HepG2 (cell line): ENCODE results near the gene PRRC2A. TPM values are rescaled to one million over a fixed set of nuclear protein-coding genes. Genes with fewer than 3 reads are reported as not detected.

Experiments used
- AFF4 ChIP-seq: sonication (generic); formaldehyde crosslinking; IDR thresholded peaks from 2 replicates; pipeline ENCODE4 v1.4.0; 2020; ENCODE audit warnings: missing genetic modification reagents
- EHMT2 ChIP-seq: fragments of 200-600 bp; sonication (generic); IDR thresholded peaks from 2 replicates; pipeline ENCODE4 v1.7.0; 2017; ENCODE audit warnings: antibody characterized with exemption, low read depth, low read length, borderline replicate concordance
- HNF4A ChIP-seq: sonication (generic); formaldehyde crosslinking; IDR thresholded peaks from 2 replicates; pipeline ENCODE4 v1.4.0; 2020; ENCODE audit warnings: missing genetic modification reagents
- IRX3 ChIP-seq: sonication (generic); formaldehyde crosslinking; IDR thresholded peaks from 2 replicates; pipeline ENCODE4 v1.8.1; 2023; ENCODE audit warnings: mild to moderate bottlenecking, low read depth, missing genetic modification reagents, borderline replicate concordance
- ISL2 ChIP-seq: sonication (generic); formaldehyde crosslinking; IDR thresholded peaks from 2 replicates; pipeline ENCODE4 v1.5.0; 2020; ENCODE audit warnings: missing genetic modification reagents
- KLF15 ChIP-seq: sonication (generic); formaldehyde crosslinking; IDR thresholded peaks from 2 replicates; pipeline ENCODE4 v1.8.1; 2023; ENCODE audit warnings: borderline replicate concordance, mild to moderate bottlenecking, inconsistent platforms, missing genetic modification reagents, mixed read lengths
- MYC ChIP-seq: sonication (generic); formaldehyde crosslinking; IDR thresholded peaks from 2 replicates; pipeline ENCODE4 v1.9.0; 2021; ENCODE audit warnings: missing genetic modification reagents, borderline replicate concordance
- NBN ChIP-seq: fragments of 450-650 bp; conservative IDR thresholded peaks from 2 replicates; pipeline ENCODE4 v1.6.1; 2017
- NCOR1 ChIP-seq: fragments of 200-600 bp; sonication (generic); IDR thresholded peaks from 2 replicates; pipeline ENCODE4 v1.7.0; 2017; ENCODE audit warnings: antibody characterized with exemption, low read length, borderline replicate concordance
- PRDM10 ChIP-seq: sonication (generic); formaldehyde crosslinking; IDR thresholded peaks from 2 replicates; pipeline ENCODE4 v1.4.0; 2020; ENCODE audit warnings: low read depth, missing genetic modification reagents
- ZBTB46 ChIP-seq: sonication (generic); formaldehyde crosslinking; IDR thresholded peaks from 2 replicates; pipeline ENCODE4 v1.4.0; 2020; ENCODE audit warnings: mild to moderate bottlenecking, missing genetic modification reagents, borderline replicate concordance
- ZFP36L1 ChIP-seq: sonication (generic); formaldehyde crosslinking; IDR thresholded peaks from 2 replicates; pipeline ENCODE4 v1.8.0; 2022; ENCODE audit warnings: mild to moderate bottlenecking, missing genetic modification reagents, moderate library complexity
- ZFY ChIP-seq: sonication (generic); formaldehyde crosslinking; IDR thresholded peaks from 2 replicates; pipeline ENCODE4 v1.4.0; 2020; ENCODE audit warnings: missing genetic modification reagents
- ZNF333 ChIP-seq: sonication (generic); formaldehyde crosslinking; IDR thresholded peaks from 2 replicates; pipeline ENCODE4 v1.4.0; 2020; ENCODE audit warnings: mild to moderate bottlenecking, missing genetic modification reagents, borderline replicate concordance
- ZNF335 ChIP-seq: sonication (generic); formaldehyde crosslinking; IDR thresholded peaks from 2 replicates; pipeline ENCODE4 v1.4.0; 2020; ENCODE audit warnings: missing genetic modification reagents
- ZNF432 ChIP-seq: sonication (generic); formaldehyde crosslinking; IDR thresholded peaks from 2 replicates; pipeline ENCODE4 v1.5.0; 2020; ENCODE audit warnings: missing genetic modification reagents, mild to moderate bottlenecking, borderline replicate concordance
- polyA plus RNA-seq, 8 experiments: library from polyadenylated mRNA; depleted of rRNA in 3 of 8; stranded (reverse) in 7 of 8; unstranded in 1 of 8; fragments of >200 nt; fragmentation: Illumina TruSeq in 4 of 8; extraction: Trizol in 4 of 8; gene quantifications; 2 replicates each; pipeline versions ENCODE4 v1.2.1 to v1.2.3, GENCODE V29; 2011 to 2016; ENCODE audit warnings: low read depth in 4 of 8, missing spikeins in 1 of 8, mixed read lengths in 1 of 8; ENCODE audit not compliant: insufficient read depth in 1 of 8
- total RNA-seq, 5 experiments: library from RNA; depleted of rRNA; stranded (reverse); fragments of >200 nt; fragmentation: Illumina TruSeq; extraction: Trizol; gene quantifications; 2 replicates each; pipeline ENCODE4 v1.2.3, GENCODE V29; 2016; ENCODE audit warnings: low read depth in 1 of 5
- TF ChIP-seq, protein P1 (sequence below): sonication (generic); formaldehyde crosslinking; IDR thresholded peaks from 2 replicates; pipeline ENCODE4 v1.4.0; 2020; ENCODE audit warnings: mild to moderate bottlenecking, missing genetic modification reagents

Gene PRRC2A
- total and polyA plus RNA-seq, 2 of the 13 experiments (the other 11 are each of a cell fraction or from before 2014, with no cell fraction given), result 38.9 to 47.4 TPM

DNA sequence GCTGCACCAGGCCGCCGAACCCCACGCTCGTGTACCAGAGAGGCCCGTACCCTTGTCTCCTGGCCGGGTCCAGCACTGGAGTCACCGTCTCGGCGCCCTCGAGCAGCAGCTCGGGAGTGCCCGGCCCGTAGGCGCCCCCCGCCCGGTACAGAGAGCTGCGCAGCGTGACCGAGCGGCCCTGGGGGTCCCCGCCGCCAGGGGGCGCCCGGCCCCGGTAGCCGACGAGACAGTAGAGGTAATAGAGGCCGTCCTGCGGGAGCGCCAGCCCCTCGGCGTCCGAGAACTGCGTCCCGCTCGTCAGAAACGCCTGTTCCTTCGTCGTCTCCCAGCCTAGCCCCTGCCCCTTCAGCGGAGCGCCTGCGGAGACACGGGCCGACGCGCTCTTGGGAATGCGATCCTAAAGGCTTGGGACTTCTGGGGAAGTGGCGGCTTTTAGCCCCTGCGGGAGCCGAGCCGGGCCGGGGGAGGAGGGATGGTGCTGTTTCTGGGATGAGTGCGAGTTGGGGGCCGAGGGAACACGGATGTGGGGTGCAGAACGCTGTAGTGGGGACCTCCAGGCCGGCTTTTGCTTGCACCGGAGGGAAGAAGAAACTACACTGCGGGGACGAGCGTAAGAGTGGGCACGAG is 39.6 kb upstream of the PRRC2A start (continued):
- no peak; the same call in 1 of the 2 replicates for TF ChIP-seq HNF4A (CRISPR knock-in tag)
- 0 out of 2 replicates have a peak, but pooled peaks have one; percentile 38 for TF ChIP-seq ZFP36L1 (CRISPR knock-in tag)
- TF ChIP-seq ZNF335, result peak; percentile 74; the same call in 1 of the 2 replicates
- TF ChIP-seq EHMT2, result no peak
- TF ChIP-seq IRX3 (CRISPR knock-in tag), result no peak
- TF ChIP-seq ZNF432 (CRISPR knock-in tag), result peak; percentile 44; the same call in 1 of the 2 replicates
- TF ChIP-seq NCOR1, result no peak
- TF ChIP-seq ZBTB46 (CRISPR knock-in tag), result 0 out of 2 replicates have a peak, but pooled peaks have one; percentile 73
- no peak for TF ChIP-seq NBN
- TF ChIP-seq ISL2 (CRISPR knock-in tag), result no peak
- TF ChIP-seq PRDM10 (CRISPR knock-in tag), result no peak
- TF ChIP-seq KLF15 (CRISPR knock-in tag), result no peak
- peak; percentile 76 for TF ChIP-seq MYC (CRISPR knock-in tag)
- TF ChIP-seq ZFY (CRISPR knock-in tag), result peak; percentile 76
- TF ChIP-seq AFF4 (CRISPR knock-in tag), result no peak
- TF ChIP-seq ZNF333 (CRISPR knock-in tag), result 0 out of 2 replicates have a peak, but pooled peaks have one; percentile 78
- TF ChIP-seq, protein P1, sequence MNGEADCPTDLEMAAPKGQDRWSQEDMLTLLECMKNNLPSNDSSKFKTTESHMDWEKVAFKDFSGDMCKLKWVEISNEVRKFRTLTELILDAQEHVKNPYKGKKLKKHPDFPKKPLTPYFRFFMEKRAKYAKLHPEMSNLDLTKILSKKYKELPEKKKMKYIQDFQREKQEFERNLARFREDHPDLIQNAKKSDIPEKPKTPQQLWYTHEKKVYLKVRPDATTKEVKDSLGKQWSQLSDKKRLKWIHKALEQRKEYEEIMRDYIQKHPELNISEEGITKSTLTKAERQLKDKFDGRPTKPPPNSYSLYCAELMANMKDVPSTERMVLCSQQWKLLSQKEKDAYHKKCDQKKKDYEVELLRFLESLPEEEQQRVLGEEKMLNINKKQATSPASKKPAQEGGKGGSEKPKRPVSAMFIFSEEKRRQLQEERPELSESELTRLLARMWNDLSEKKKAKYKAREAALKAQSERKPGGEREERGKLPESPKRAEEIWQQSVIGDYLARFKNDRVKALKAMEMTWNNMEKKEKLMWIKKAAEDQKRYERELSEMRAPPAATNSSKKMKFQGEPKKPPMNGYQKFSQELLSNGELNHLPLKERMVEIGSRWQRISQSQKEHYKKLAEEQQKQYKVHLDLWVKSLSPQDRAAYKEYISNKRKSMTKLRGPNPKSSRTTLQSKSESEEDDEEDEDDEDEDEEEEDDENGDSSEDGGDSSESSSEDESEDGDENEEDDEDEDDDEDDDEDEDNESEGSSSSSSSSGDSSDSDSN (CRISPR knock-in tag), result peak; percentile 90
